Kidney (tissue), 14 donors: Measurements from ENCODE around the gene CYSTM1. TPM values are rescaled to one million over a fixed set of nuclear protein-coding genes. Genes with fewer than 3 reads are reported as not detected.
"Not testable (repeated sequence)": the region's sequence is repeated elsewhere in the genome, so short reads cannot be mapped to it uniquely, and the experiment has no call there.

Experiments used
- DNase-seq, 5 donors: peaks; one replicate each; pipeline ENCODE4 v3.0.0-alpha.2; 2013 to 2020
- FAIRE-seq: peaks from 2 replicates; lab custom pipeline; 2012; peaks lifted over from hg19 to GRCh38; lab: Jason Lieb, UNC
- H3K27ac ChIP-seq, 2 donors: one replicate each; pipeline ENCODE4 v1.7.0; 2013; ENCODE audit warnings: low read depth in 2 of 2, low read length in 2 of 2, inconsistent platforms in 1 of 2
- H3K27me3 ChIP-seq: one replicate; pipeline ENCODE4 v1.7.1; 2013; ENCODE audit warnings: low read length, inconsistent platforms; ENCODE audit not compliant: control insufficient read depth, insufficient read depth
- H3K36me3 ChIP-seq, 3 donors: one replicate each; pipeline versions ENCODE4 v1.7.0 to v1.7.1; 2013; ENCODE audit warnings: low read length in 3 of 3, control low read depth in 1 of 3, inconsistent platforms in 1 of 3; ENCODE audit not compliant: insufficient read depth in 3 of 3, control insufficient read depth in 2 of 3
- H3K4me1 ChIP-seq, 3 donors: one replicate each; pipeline versions ENCODE4 v1.7.0 to v1.7.1; 2013; ENCODE audit warnings: low read length in 3 of 3, inconsistent platforms in 1 of 3, low read depth in 1 of 3; ENCODE audit not compliant: control insufficient read depth in 2 of 3, insufficient read depth in 2 of 3
- H3K4me3 ChIP-seq, 3 donors: one replicate each; pipeline versions ENCODE4 v1.7.0 to v1.8.1; 2013; ENCODE audit warnings: low read length in 3 of 3, control low read depth in 1 of 3, inconsistent platforms in 1 of 3
- H3K9ac ChIP-seq, 3 donors: one replicate each; pipeline versions ENCODE4 v1.7.0 to v1.7.1; 2013; ENCODE audit warnings: low read length in 3 of 3, control low read depth in 1 of 3, inconsistent platforms in 1 of 3
- H3K9me3 ChIP-seq, 3 donors: one replicate each; pipeline versions ENCODE4 v1.7.0 to v1.7.1; 2013; ENCODE audit warnings: low read length in 3 of 3, control low read depth in 1 of 3, inconsistent platforms in 1 of 3; ENCODE audit not compliant: control insufficient read depth in 2 of 3, insufficient read depth in 1 of 3
- CTCF ChIP-seq: IDR thresholded peaks from 3 replicates; pipeline ENCODE4 v1.5.1; 2012; ENCODE audit warnings: mild to moderate bottlenecking, moderate library complexity, borderline replicate concordance; ENCODE audit not compliant: insufficient read depth; ENCODE audit errors: extremely low read depth
- intact Hi-C: fragments of 100-400 bp; cut with DNase I; formaldehyde crosslinking; loops from one replicate; pipeline ENCODE4 v1.11.1; 2022
- polyA plus RNA-seq: library from polyadenylated mRNA; stranded (reverse); fragments of 350-450 nt; fragmentation: Illumina TruSeq; extraction: RNeasy Lipid Tissue Mini Kit (QIAGEN cat#74804); gene quantifications from one replicate; pipeline ENCODE4 v1.2.3, GENCODE V29; 2014; ENCODE audit warnings: low read depth, low replicate concordance; ENCODE audit not compliant: insufficient read depth
- total RNA-seq: library from RNA; stranded (reverse); fragmentation: NEBNext Ultra II Directional; extraction: Animal tissue kit (Norgen Biotek cat#: 25700); gene quantifications from one replicate; pipeline ENCODE4 v1.2.1, GENCODE V29; 2021
- donor health status: control.
- donor health status: control.
- donor health status: control.
- donor health status: control.
- donor health status: control.
- donor health status: DM: yes; HTN: yes; CAD: no.
- donor health status: Normal renal cell carcinoma (clear cell type).

Gene CYSTM1
- total and polyA plus RNA-seq, 2 donors from 2014 or later = 157 to 485 TPM

DNA sequence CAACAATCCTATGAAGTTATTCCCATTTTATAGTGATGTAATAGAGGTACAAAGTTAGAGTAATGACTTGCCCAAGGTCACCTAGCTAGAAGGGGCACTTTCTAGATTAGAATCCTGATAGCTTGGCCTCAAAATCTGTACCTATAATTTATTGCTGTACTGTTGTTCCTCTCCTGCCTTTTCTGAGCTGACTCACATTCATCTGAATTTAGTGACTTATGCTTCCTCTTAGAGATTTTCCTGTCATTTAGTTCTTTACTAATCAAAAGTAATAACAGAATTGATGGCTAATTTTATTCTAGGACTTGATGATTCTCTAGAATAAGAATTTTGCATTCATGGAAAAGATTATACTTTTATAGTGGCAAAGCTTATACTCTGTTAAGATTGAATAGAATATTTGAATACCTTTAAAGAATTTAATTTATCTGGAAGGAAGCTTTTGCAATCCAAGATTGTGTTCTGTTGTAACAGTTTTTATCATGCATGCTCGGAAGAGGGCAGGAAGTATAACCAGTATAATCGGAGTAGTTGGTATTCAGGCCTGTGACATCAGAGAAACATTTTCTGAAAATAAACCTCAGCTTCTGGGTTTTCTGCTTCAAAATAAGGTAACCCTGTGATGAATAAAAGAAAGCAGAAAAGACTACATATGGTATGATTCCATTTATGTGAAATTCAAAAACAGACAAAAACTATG, 21.3 kb downstream of the CYSTM1 start:
- no peak for FAIRE-seq
- no peak overlapping the region for H3K9ac ChIP-seq
- no peak for DNase-seq
- TF ChIP-seq CTCF = no peak
- H3K4me1 ChIP-seq = peaks cover 0 to 41% (median 9%) of the 10 kb centered on the region in 3 donors
- peaks cover 0 to 7% (median 6%) of the 10 kb centered on the region in 3 donors for H3K36me3 ChIP-seq
- H3K4me3 ChIP-seq = no peak overlapping the region
- H3K27me3 ChIP-seq = no peaks in the 10 kb centered on the region
- peak overlapping the region; percentile 30 to 52 for H3K27ac ChIP-seq
- H3K9me3 ChIP-seq = no peaks in the 10 kb centered on the region
- intact Hi-C loops = no loop called here

DNA sequence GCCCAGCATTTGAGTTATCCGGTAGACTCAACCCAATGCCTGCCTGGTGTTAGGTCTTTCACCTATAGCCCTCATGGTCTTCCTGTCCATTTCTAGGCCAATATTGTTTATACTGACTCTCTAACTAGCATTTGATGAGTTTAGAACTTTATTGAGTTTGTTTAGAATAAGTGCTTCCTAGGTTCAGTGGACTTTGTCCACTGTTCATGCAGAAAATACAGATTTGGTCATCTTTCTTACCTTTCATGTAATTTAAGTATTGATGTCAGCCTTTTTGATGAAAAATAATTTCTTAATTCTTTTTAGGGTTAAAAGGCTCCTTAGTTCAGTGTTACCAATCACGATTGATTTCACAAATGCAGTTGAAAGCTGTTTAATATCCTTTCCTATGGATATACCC, 22.0 kb downstream of the CYSTM1 start:
- no peaks in the 10 kb centered on the region for H3K9me3 ChIP-seq
- TF ChIP-seq CTCF = no peak
- H3K27me3 ChIP-seq = no peaks in the 10 kb centered on the region
- H3K4me3 ChIP-seq = no peak overlapping the region
- no peak overlapping the region for H3K9ac ChIP-seq
- H3K36me3 ChIP-seq = peaks cover 0 to 7% (median 6%) of the 10 kb centered on the region in 3 donors
- FAIRE-seq = no peak
- peak overlapping the region in 1 of 2 donors; percentile 65 for H3K27ac ChIP-seq
- DNase-seq = no peak
- intact Hi-C loops = no loop called here
- peaks cover 0 to 41% (median 9%) of the 10 kb centered on the region in 3 donors for H3K4me1 ChIP-seq

DNA sequence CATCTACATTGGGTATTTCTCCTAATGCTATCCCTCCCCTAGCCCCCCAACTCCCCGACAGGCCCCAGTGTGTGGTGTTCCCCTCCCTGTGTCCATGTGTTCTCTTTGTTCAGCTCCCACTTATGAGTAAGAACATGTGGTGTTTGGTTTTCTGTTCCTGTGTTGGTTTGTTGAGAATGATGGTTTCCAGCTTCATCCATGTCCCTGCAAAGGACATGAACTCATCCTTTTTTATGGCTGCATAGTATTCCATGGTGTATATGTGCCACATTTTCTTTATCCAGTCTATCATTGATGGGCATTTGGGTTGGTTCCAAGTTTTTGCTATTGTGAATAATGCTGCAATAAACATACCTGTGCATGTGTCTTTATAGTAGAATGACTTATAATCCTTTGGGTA, 23.9 kb downstream of the CYSTM1 start:
- H3K4me3 ChIP-seq, H3K9ac ChIP-seq, FAIRE-seq, DNase-seq, H3K9me3 ChIP-seq, H3K36me3 ChIP-seq, intact Hi-C loops, H3K27ac ChIP-seq, H3K27me3 ChIP-seq: not testable (repeated sequence)
- peaks cover 0 to 32% (median 9%) of the 10 kb centered on the region in 3 donors for H3K4me1 ChIP-seq

DNA sequence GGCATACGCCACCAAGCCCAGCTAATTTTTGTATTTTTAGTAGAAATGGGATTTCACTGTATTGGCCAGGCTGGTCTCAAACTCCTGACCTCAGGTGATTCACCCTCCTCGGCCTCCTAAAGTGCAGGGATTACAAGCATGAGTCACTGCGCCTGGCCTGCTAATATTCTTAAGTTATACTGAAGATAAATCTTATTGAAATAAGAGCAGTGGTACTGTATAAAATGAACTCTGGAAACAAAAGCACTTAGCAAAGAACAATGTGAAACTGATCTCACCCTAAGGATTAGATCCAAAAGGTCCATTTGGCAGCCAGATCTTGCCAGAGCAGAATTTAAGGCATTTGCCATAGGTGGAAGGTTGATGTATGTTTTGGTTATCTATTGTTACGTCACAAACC, 27.1 kb downstream of the CYSTM1 start:
- no peak for DNase-seq
- no peak for TF ChIP-seq CTCF
- H3K9ac ChIP-seq = no peak overlapping the region

More for the DNA sequence above, 27.1 kb downstream of the CYSTM1 start:
- Histone ChIP-seq H3K4me3 (no peak overlapping the region), H3K36me3 (peaks cover 0 to 6% (median 2%) of the 10 kb centered on the region in 3 donors), H3K9me3 (no peaks in the 10 kb centered on the region), H3K27me3 (no peaks in the 10 kb centered on the region), H3K27ac (no peak overlapping the region), H3K4me1 (peaks cover 0 to 31% (median 15%) of the 10 kb centered on the region in 3 donors)
- no peak for FAIRE-seq
- intact Hi-C loops = no loop called here
